Natural killer cell (primary cell): ENCODE results near the gene SMAD1. TPM values are rescaled to one million over a fixed set of nuclear protein-coding genes. Genes with fewer than 3 reads are reported as not detected.

ENCODE experiments used
- ATAC-seq, 3 donors: fragments of 150-1000 bp in 2 of 3; fragments of 200-7000 bp in 1 of 3; cut with Tn5 transposase; 1 replicate in 1 of 3; 2 replicates in 2 of 3; pipeline ENCODE4 v1.10.0; 2021; ENCODE audit warnings: mild to moderate bottlenecking in 2 of 3, moderate library complexity in 2 of 3
- DNase-seq, 2 donors: peaks; one replicate each; pipeline versions ENCODE4 v3.0.0 to v3.0.0-alpha.2; 2013 to 2021; ENCODE audit warnings: mixed read lengths in 1 of 2
- H3K27ac ChIP-seq: one replicate; pipeline ENCODE4 v1.5.1; 2013; ENCODE audit warnings: mild to moderate bottlenecking, low read length
- H3K27me3 ChIP-seq: one replicate; pipeline ENCODE4 v1.6.1; 2013; ENCODE audit warnings: low read length; ENCODE audit not compliant: control insufficient read depth, insufficient read depth
- H3K36me3 ChIP-seq: one replicate; pipeline ENCODE4 v1.6.1; 2013; ENCODE audit warnings: low read length; ENCODE audit not compliant: control insufficient read depth, insufficient read depth
- H3K4me1 ChIP-seq: one replicate; pipeline ENCODE4 v1.6.1; 2013; ENCODE audit warnings: low read length; ENCODE audit not compliant: control insufficient read depth, insufficient read depth
- H3K4me3 ChIP-seq: one replicate; pipeline ENCODE4 v1.5.1; 2013; ENCODE audit warnings: low read length
- H3K9me3 ChIP-seq: one replicate; pipeline ENCODE4 v1.6.1; 2013; ENCODE audit warnings: low read length; ENCODE audit not compliant: control insufficient read depth, insufficient read depth
- H3K27ac Mint-ChIP-seq, 2 donors: one replicate each; pipeline ENCODE4 v1.8.0; 2022; ENCODE audit warnings: mild to moderate bottlenecking in 2 of 2, mixed read lengths in 2 of 2, moderate library complexity in 1 of 2
- H3K27me3 Mint-ChIP-seq, 2 donors: one replicate each; pipeline ENCODE4 v1.8.0; 2022; ENCODE audit warnings: low read depth in 2 of 2, mixed read lengths in 2 of 2
- H3K36me3 Mint-ChIP-seq: one replicate; pipeline ENCODE4 v1.8.0; 2022; ENCODE audit warnings: mixed read lengths
- H3K4me1 Mint-ChIP-seq, 2 donors: one replicate each; pipeline ENCODE4 v1.8.0; 2022; ENCODE audit warnings: mixed read lengths in 2 of 2
- H3K4me3 Mint-ChIP-seq: one replicate; pipeline ENCODE4 v1.8.0; 2022; ENCODE audit warnings: mild to moderate bottlenecking, moderate library complexity, mixed read lengths
- H3K9me3 Mint-ChIP-seq, 2 donors: one replicate each; pipeline ENCODE4 v1.8.0; 2022; ENCODE audit warnings: mixed read lengths in 2 of 2
- CTCF ChIP-seq: fragments of 200-600 bp; IDR thresholded peaks from one replicate; pipeline ENCODE4 v1.8.0; 2022; ENCODE audit warnings: antibody characterized with exemption
- WGBS: methylation state at CpG from one replicate; pipeline ENCODE4 v1.1.7; 2013; ENCODE audit warnings: missing lambda C conversion rate; ENCODE audit not compliant: insufficient coverage; 5-methylcytosine and 5-hydroxymethylcytosine counted together
- intact Hi-C: fragments of 100-400 bp; cut with micrococcal nuclease; formaldehyde crosslinking; loops from one replicate; pipeline ENCODE4 v1.14.2; 2022
- total RNA-seq, 4 donors: library from RNA; stranded (reverse); fragments of 120-200 nt in 1 of 4; gene quantifications; one replicate each; pipeline versions ENCODE4 v1.2.3 to v1.2.4, GENCODE V29; 2013 to 2022

The SMAD1 gene
- total RNA-seq, 3 donors from 2014 or later (not counting 1 experiment from before 2014, with no cell fraction given) = 2.2 to 12.8 (median 9.9) TPM

GRCh38 chr4:145497199-145498149, 15.8 kb downstream of the SMAD1 start:
- no peak overlapping the region for H3K27ac Mint-ChIP-seq
- intact Hi-C loops = no loop called here
- no peaks in the 10 kb centered on the region for H3K9me3 ChIP-seq
- no peaks in the 10 kb centered on the region for H3K4me1 ChIP-seq
- H3K36me3 Mint-ChIP-seq = no peaks in the 10 kb centered on the region
- H3K4me3 Mint-ChIP-seq = no peak overlapping the region
- TF ChIP-seq CTCF = no peak
- DNase-seq (no peak), ATAC-seq (no peak)
- peaks cover 0 to 5% of the 10 kb centered on the region in 2 donors for H3K4me1 Mint-ChIP-seq
- H3K27me3 ChIP-seq = no peaks in the 10 kb centered on the region
- H3K36me3 ChIP-seq = no peaks in the 10 kb centered on the region
- H3K27me3 Mint-ChIP-seq = no peaks in the 10 kb centered on the region
- no peaks in the 10 kb centered on the region for H3K9me3 Mint-ChIP-seq
- H3K4me3 ChIP-seq = no peak overlapping the region
- H3K27ac ChIP-seq = no peak overlapping the region
- 91% methylated on average over 8 of the region's 9 CpGs for WGBS

- ATAC-seq (no peak), DNase-seq (no peak)
- Mint-ChIP-seq H3K4me1 (peaks cover 0 to 5% of the 10 kb centered on the region in 2 donors), H3K36me3 (no peaks in the 10 kb centered on the region), H3K27ac (no peak overlapping the region), H3K9me3 (no peaks in the 10 kb centered on the region), H3K4me3 (no peak overlapping the region), H3K27me3 (no peaks in the 10 kb centered on the region)
- H3K9me3 ChIP-seq = no peaks in the 10 kb centered on the region
- H3K27me3 ChIP-seq = no peaks in the 10 kb centered on the region
- H3K36me3 ChIP-seq = no peaks in the 10 kb centered on the region
- TF ChIP-seq CTCF = no peak
- H3K4me3 ChIP-seq = no peak overlapping the region
- no peak overlapping the region for H3K27ac ChIP-seq
- intact Hi-C loops = no loop called here
- H3K4me1 ChIP-seq = no peaks in the 10 kb centered on the region
Observed at GRCh38 chr4:145498430-145498829, 16.8 kb downstream of the SMAD1 start.

- ATAC-seq (no peak), DNase-seq (no peak)
- no peaks in the 10 kb centered on the region for H3K9me3 ChIP-seq
- 64% methylated on average over 3 of the region's 3 CpGs for WGBS
- Mint-ChIP-seq H3K9me3 (no peaks in the 10 kb centered on the region), H3K27me3 (no peaks in the 10 kb centered on the region), H3K4me3 (no peak overlapping the region), H3K27ac (no peak overlapping the region), H3K36me3 (no peaks in the 10 kb centered on the region), H3K4me1 (peaks cover 0 to under 1% of the 10 kb centered on the region in 2 donors)
- H3K27me3 ChIP-seq = no peaks in the 10 kb centered on the region
- intact Hi-C loops = no loop called here
- no peak overlapping the region for H3K4me3 ChIP-seq
- no peak for TF ChIP-seq CTCF
- no peak overlapping the region for H3K27ac ChIP-seq
- H3K4me1 ChIP-seq = no peaks in the 10 kb centered on the region
- no peaks in the 10 kb centered on the region for H3K36me3 ChIP-seq
Observed at GRCh38 chr4:145501051-145501660, 19.5 kb downstream of the SMAD1 start.
